Germinal center (tissue), 1 donor: Measurements from ENCODE around the gene FTO.

Experiments used
- DNase-seq: peaks from one replicate; pipeline ENCODE4 v3.0.0; 2012; ENCODE audit warnings: mixed read lengths, low spot score

Gene FTO

GRCh38 chr16:53967572-53967971 lies 263.6 kb downstream of the FTO start:
- DNase-seq, result no peak

DNA sequence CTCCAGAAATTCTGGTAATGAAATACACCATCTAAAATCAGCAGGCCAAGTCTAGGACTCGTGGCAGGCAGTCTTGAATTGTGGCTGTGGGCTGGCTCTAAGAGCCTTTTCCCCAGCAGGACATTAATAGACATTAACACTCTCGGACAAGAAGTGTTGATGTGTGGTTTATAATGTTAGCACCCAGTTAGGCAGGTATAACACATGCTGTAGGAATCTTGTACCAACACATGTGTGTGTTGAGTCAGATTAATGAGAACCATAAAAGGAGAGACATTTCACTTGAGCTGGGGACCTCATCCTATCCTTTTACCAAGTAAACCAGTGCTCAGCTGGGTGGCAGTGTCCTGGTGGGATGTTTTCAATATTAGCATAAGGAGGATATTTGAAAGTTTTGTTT lies 264.5 kb downstream of the FTO start:
- no peak for DNase-seq

DNA sequence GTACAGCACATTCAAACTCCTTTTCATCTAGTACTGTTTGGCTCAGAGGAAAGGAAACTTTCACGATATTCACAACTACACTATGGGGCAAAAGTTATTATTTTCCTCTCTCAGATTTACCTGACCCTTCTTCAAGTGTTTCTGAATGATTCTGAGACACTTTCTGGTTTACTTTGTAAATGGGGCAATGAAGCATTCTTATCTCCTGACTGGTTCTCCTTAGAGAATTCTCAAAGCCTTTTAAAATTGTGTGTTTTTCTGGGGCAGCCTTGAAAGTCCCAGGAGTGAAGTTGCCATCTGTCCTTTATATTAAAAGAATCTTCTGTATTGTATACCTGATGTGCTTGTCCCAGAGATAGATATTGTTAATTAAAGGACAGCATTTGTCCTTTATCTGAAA lies 264.9 kb downstream of the FTO start:
- no peak for DNase-seq

DNA sequence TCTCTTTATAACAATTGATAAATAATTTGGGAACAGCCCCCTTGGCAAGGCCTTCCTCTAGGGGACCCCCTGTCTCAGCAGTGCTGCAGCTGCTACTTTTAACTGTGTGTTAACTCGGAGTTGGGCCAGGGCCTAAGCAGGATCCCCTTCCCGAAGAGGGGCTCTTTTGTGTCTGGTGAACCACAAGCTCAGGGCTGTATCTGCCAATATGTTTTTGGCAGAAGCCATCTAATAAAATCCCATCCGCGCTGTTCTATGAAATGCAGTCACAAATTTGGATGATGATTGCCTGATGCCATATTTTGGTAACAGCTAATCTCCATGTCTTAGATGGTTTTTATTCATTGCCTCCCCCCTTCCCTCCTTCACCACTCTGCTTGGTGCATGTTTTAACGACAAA lies 267.7 kb downstream of the FTO start:
- DNase-seq, result no peak

DNA sequence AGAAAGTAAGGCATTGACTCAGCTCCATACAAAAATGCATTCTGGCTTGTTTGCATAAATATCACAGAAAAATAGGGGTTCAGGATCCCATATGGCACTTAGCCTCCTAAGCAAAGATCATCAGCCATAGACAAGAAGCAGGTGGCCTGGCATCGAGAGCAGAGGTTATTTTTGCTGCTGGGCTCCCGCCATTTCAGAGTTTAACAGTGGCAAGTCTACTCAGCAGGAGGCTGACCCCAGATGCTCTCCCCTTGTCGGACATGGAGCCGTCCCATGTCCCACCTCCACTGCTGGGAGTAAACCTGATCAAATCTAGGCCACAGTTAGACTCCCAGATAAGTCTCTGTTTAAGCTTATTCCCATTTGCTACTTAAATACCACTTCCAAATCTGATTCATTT lies 269.1 kb downstream of the FTO start:
- no peak for DNase-seq

GRCh38 chr16:53974484-53975080 lies 270.6 kb downstream of the FTO start:
- DNase-seq, result no peak

DNA sequence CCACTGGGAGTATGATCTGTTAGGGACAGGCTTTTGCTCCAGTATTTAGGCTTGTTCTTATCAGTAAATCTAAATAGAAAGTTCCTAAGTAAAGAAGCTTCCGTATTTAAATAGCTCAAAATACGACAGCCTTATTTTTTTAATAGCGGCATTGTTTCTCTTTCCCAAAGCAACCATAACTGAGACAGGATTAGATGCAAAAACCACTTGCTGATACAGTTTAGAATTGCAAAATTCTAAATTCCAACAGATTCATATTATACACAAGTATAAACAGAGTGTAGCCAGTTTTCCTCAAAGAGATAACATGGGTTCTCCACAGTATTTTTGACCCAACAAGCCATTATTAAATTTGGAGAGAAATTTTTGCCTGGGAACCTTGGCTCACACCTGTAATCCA lies 276.7 kb downstream of the FTO start:
- DNase-seq, result no peak

DNA sequence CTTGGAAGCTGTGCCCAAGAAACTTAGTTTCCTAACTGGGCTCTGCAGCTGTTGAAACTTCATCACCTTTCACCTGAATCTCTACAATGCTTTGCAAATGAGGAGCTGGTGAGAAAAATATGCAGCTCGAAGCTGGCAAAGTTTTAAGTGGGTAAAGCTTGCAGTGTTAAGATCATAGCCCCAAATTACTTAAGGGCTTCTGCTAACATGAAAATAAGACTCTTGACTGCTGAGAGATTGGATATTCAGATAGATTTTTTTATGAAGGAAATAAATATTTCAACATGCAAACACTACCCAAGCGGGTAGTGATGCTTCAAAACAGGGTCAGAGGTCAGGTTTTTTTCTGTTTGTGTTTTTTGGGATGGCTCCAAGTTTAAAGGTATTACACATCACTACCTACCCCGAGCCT lies 278.7 kb downstream of the FTO start:
- no peak for DNase-seq

GRCh38 chr16:53984936-53985335 lies 281.0 kb downstream of the FTO start:
- DNase-seq, result no peak

GRCh38 chr16:53985861-53986260 lies 281.9 kb downstream of the FTO start:
- DNase-seq, result no peak

DNA sequence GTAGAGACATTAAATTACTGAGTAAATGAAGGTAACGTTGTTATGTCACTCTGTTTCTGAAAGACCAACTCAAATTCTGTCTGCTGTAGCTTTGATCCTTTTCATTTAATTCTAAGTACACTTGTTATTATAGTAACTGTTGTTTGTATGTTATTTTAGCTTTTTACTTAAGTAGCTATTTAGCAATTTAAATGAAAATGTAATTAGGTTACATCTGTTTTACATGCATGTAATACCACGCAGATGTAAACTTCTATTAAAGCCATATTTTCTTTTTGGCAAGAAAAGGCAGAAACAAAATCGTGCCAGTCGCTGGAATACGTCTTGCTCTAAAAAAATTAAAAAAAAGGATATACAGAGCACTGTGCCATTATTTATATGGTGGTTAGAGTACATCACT lies 282.8 kb downstream of the FTO start:
- no peak for DNase-seq

- DNase-seq, result no peak
Measured at GRCh38 chr16:53988136-53988535, 284.2 kb downstream of the FTO start.

- DNase-seq, result no peak
Measured at GRCh38 chr16:53989597-53989996, 285.6 kb downstream of the FTO start.

GRCh38 chr16:53991754-53992378 lies 287.9 kb downstream of the FTO start:
- DNase-seq, result no peak

- DNase-seq, result no peak
Measured at GRCh38 chr16:53995378-53995777, 291.4 kb downstream of the FTO start.

DNA sequence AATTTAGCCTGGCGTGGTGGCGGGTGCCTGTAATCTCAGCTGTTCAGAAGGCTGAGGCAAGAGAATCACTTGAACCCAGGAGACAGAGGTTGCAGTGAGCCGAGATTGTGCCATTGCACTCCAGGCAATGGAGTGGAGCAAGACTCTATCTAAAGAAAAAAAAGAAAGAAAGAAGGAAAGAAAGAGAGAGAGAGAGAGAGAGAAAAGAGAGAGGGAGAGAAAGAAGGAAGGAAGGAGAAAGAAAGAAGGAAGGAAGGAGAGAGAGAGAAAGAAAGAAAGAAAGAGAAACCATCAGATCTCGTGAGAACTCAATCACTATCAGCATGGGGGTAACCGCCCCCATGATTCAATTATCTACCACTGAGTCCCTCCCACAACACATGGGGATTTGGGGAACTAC lies 293.0 kb downstream of the FTO start:
- DNase-seq, result no peak

GRCh38 chr16:53998024-53998810 lies 294.3 kb downstream of the FTO start:
- no peak for DNase-seq

DNA sequence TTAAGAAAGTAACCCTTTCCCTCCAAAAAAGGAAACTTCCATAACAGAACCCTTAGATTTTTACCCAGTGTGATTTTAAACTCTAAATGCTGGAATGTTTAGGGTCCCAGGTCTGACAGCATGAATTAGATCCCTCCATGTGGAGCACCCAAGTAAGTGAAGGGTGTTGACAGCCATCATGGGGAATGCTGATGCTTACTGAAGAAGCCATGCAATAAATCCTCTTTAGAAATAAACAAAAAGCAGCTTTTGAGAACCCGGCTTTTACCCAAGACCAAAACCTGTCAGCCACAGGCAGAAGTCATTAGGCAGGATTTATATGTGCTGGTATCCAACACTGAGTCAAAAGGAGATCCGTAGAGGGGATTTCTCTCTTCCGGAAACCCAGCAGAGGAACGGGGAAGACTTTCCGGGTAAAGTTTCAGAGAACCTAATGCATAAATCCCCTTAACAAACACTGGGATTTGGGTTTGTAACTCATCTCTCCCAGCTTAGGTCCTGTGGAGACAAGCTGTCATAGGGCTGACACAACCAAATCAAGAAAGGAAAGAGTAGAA lies 295.1 kb downstream of the FTO start:
- DNase-seq, result no peak

GRCh38 chr16:53999841-54000240 lies 295.9 kb downstream of the FTO start:
- no peak for DNase-seq

DNA sequence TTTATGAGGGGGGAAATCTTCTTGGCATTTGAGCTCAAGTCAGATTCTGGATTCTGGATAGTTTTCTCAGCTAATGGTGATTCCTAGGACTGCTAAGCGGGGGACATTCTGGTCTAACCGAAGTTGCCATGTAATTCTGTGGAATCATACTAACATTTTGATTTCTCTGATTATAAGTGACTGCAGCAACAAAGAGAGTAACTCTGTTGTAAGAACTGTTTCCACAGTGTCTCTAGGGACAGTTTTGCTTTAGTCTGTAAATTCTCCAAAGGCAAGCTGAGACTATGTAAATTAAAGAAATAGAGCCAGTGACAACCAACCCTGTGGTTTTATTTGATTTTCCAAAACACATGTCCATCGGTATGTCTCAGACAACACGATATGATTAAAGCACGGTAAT lies 296.4 kb downstream of the FTO start:
- no peak for DNase-seq

- DNase-seq, result no peak
Measured at GRCh38 chr16:54006693-54007092, 302.7 kb downstream of the FTO start.

DNA sequence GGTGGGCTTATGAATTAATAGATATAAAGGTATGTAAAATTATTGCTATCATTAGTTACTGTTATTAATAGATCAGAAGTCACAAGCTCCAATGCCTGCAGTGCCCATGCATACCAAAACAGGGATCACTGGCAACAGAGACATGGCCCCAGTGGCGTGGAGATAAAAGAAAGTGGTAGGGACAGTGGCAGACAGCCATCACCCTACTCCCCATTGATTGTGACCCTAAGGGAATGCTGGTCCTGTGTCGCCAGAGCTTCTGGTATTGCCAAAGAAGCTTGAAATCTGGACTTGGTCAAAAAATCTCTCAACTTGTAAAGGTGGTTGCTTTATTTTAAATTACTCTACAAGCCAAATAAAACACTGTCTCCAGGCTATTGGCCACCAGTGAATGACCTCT lies 303.5 kb downstream of the FTO start:
- no peak for DNase-seq

DNA sequence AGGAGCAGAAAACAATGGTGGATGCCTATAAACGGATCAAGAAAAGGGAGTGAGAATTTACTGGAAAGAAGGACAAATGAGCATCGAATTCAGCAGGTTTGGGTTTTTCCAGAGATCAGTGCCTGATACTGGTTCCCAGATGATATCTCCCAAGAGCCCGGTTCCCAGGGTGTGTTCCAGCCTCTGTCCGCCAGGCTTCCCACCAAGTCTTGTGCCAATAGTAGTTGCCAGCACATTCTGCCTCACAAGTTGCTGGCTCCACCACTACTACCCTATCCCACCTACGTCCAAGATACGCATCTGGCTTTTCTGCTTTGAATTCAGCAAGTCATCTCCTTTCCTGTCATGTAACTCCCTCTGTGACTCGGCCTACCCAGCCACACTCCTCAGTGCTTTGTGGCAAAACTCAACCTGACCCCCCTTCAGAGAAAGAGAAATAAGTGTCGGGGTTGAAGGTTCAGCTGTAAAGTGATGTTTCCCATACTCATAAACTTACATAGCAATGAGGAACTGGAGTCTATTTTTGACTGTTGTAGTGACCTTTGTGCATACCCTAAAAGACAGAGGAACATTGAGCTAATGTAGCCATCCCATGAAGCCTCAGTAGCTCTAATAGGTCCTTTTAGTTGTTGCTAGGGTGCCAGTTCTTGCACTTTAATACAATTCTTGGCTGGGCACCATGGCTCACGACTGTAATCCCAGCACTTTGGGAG lies 305.7 kb downstream of the FTO start:
- DNase-seq, result no peak
